GM12878 (cell line): ENCODE data around the gene FGFR4. TPM values are rescaled to one million over a fixed set of nuclear protein-coding genes. Genes with fewer than 3 reads are reported as not detected.

Experiments
- ATAC-seq: fragments of 200-7000 bp; cut with Tn5 transposase; 3 replicates; pipeline ENCODE4 v1.9.1; 2020; ENCODE audit warnings: mild to moderate bottlenecking, moderate library complexity
- BruUV-seq: library from RNA; stranded (reverse); fragments of 400-500 nt; replicated peaks from 2 replicates; lab custom pipeline; 2021; lab: Mats Ljungman, UMichigan
- CTCF ChIA-PET: fragments of 300-600 bp; sonication (Branson Sonifier 250); formaldehyde crosslinking; extraction: SDS; loops from one replicate; lab custom pipeline; 2021; ENCODE audit warnings: inconsistent platforms; lab: Yijun Ruan, JAX
- POLR2A ChIA-PET: fragments of 350-600 bp; formaldehyde crosslinking; extraction: SDS; loops from one replicate; lab custom pipeline; 2021; ENCODE audit warnings: inconsistent platforms; lab: Charles Lee
- RAD21 ChIA-PET: fragments of 300-600 bp; sonication (Branson Sonifier 250); formaldehyde crosslinking; loops from one replicate; lab custom pipeline; 2023; ENCODE audit warnings: antibody characterized with exemption; ENCODE audit not compliant: unreplicated experiment; lab: Charles Lee
- SMC1A ChIA-PET: fragments of 300-600 bp; sonication (Branson Sonifier 250); formaldehyde crosslinking; loops from one replicate; lab custom pipeline; 2023; ENCODE audit not compliant: unreplicated experiment, uncharacterized antibody; lab: Charles Lee
- DNase-seq: peaks from one replicate; pipeline ENCODE4 v3.0.0-alpha.2; 2011; ENCODE audit warnings: low read depth, low spot score
- FAIRE-seq: peaks from 3 replicates; lab custom pipeline; 2011; peaks lifted over from hg19 to GRCh38; lab: Jason Lieb, UNC
- H2AFZ ChIP-seq: 2 replicates; pipeline ENCODE4 v1.6.0; 2011; ENCODE audit warnings: low read depth, low read length, control low read depth; ENCODE audit not compliant: control insufficient read depth
- H3K27ac ChIP-seq: 2 replicates; pipeline ENCODE4 v1.5.1; 2011; ENCODE audit warnings: control low read depth; ENCODE audit not compliant: control insufficient read depth, insufficient read depth
- H3K27me3 ChIP-seq, 2 experiments: replicated peaks in 1 of 2; 2 replicates each; pipeline versions ENCODE4 v1.6.0 to v1.6.1; 2011; ENCODE audit warnings: low read length in 1 of 2; ENCODE audit not compliant: control insufficient read depth in 2 of 2, insufficient read depth in 2 of 2
- H3K36me3 ChIP-seq, 2 experiments: 2 replicates each; pipeline ENCODE4 v1.5.1; 2011; ENCODE audit warnings: low read length in 1 of 2; ENCODE audit not compliant: control insufficient read depth in 2 of 2, insufficient read depth in 2 of 2
- H3K4me1 ChIP-seq: 2 replicates; pipeline ENCODE4 v1.6.1; 2011; ENCODE audit warnings: mild to moderate bottlenecking, low read length, moderate library complexity, mixed read lengths; ENCODE audit not compliant: control insufficient read depth, insufficient read depth
- H3K4me2 ChIP-seq: 2 replicates; pipeline ENCODE4 v1.6.0; 2011; ENCODE audit warnings: control low read depth; ENCODE audit not compliant: control insufficient read depth, insufficient read depth
- H3K4me3 ChIP-seq: fragments of 200-600 bp; sonication (generic); 2 replicates; pipeline ENCODE4 v1.5.1; 2016
- H3K79me2 ChIP-seq: 2 replicates; pipeline ENCODE4 v1.6.0; 2011; ENCODE audit warnings: low read length; ENCODE audit not compliant: control insufficient read depth, insufficient read depth
- H3K9ac ChIP-seq: 2 replicates; pipeline ENCODE4 v1.8.0; 2011; ENCODE audit warnings: low read length, control low read depth, mixed read lengths; ENCODE audit not compliant: control insufficient read depth, insufficient read depth
- H3K9me3 ChIP-seq: replicated peaks from 3 replicates; pipeline ENCODE4 v1.5.1; 2011; ENCODE audit warnings: mild to moderate bottlenecking, low read length; ENCODE audit not compliant: control insufficient read depth, insufficient read depth
- H4K20me1 ChIP-seq: 2 replicates; pipeline ENCODE4 v1.6.0; 2011; ENCODE audit not compliant: control insufficient read depth, insufficient read depth
- ASH2L ChIP-seq: fragments of 300-600, 200-600 bp; sonication (generic); IDR thresholded peaks from 2 replicates; pipeline ENCODE4 v1.6.1; 2017; ENCODE audit warnings: low read depth, mild to moderate bottlenecking, borderline replicate concordance
- BACH1 ChIP-seq: fragments of 450-650 bp; IDR thresholded peaks from 2 replicates; pipeline ENCODE4 v1.6.1; 2017; ENCODE audit warnings: mild to moderate bottlenecking, borderline replicate concordance
- MTA2 ChIP-seq: fragments of 450-650 bp; IDR thresholded peaks from 2 replicates; pipeline ENCODE4 v1.6.1; 2016; ENCODE audit warnings: low read depth, mild to moderate bottlenecking, moderate library complexity
- NR2C1 ChIP-seq: fragments of 450-650 bp; IDR thresholded peaks from 2 replicates; pipeline ENCODE4 v1.6.1; 2017; ENCODE audit warnings: antibody characterized with exemption, mild to moderate bottlenecking, moderate library complexity
- NRF1 ChIP-seq: conservative IDR thresholded peaks from 2 replicates; pipeline ENCODE4 v1.6.1; 2011; ENCODE audit warnings: mild to moderate bottlenecking, low read depth, low read length, improper control_type of control experiment
- SMARCA5 ChIP-seq: fragments of 450-650 bp; IDR thresholded peaks from 2 replicates; pipeline ENCODE4 v1.6.1; 2017; ENCODE audit warnings: mild to moderate bottlenecking
- TCF3 ChIP-seq: IDR thresholded peaks from 2 replicates; pipeline ENCODE4 v1.6.1; 2012; ENCODE audit warnings: low read depth, mild to moderate bottlenecking, low read length, borderline replicate concordance; ENCODE audit not compliant: insufficient read depth
- TCF7 ChIP-seq: IDR thresholded peaks from 2 replicates; pipeline ENCODE4 v1.6.1; 2014; ENCODE audit warnings: antibody characterized with exemption, borderline replicate concordance
- WRNIP1 ChIP-seq: IDR thresholded peaks from 2 replicates; pipeline ENCODE4 v1.6.1; 2011; ENCODE audit warnings: low read depth, low read length, improper control_type of control experiment, borderline replicate concordance
- WGBS: methylation state at CpG from one replicate; pipeline ENCODE4 v1.1.6; 2016; ENCODE audit warnings: low lambda C conversion rate; ENCODE audit not compliant: insufficient replicate concordance, insufficient coverage; ENCODE audit errors: missing lambda C conversion rate; 5-methylcytosine and 5-hydroxymethylcytosine counted together
- in situ Hi-C: fragments of 300-500 bp; cut with MboI; formaldehyde crosslinking; loops from 9 replicates; pipeline ENCODE4 v1.14.3; 2018; ENCODE audit warnings: mixed read lengths
- intact Hi-C: fragments of 100-400 bp; cut with micrococcal nuclease; formaldehyde crosslinking; loops from one replicate; pipeline ENCODE4 v1.14.2; 2022; ENCODE audit not compliant: unreplicated experiment
- polyA plus RNA-seq, 11 experiments: library from polyadenylated mRNA; depleted of rRNA in 4 of 11; unstranded in 6 of 11; stranded (reverse) in 5 of 11; fragments of >200 nt; fragmentation: Nextera tagmentation in 4 of 11; fragmentation: Illumina TruSeq in 1 of 11; extraction: Ambion mirVana in 4 of 11; extraction: Trizol in 1 of 11; gene quantifications; 1 replicate in 1 of 11; 2 replicates in 10 of 11; pipeline versions ENCODE4 v1.2.1 to v1.2.3, GENCODE V29; 2011 to 2016; ENCODE audit warnings: inconsistent platforms in 2 of 11, missing spikeins in 2 of 11, low read depth in 1 of 11
- total RNA-seq, 4 experiments: library from RNA; depleted of rRNA in 3 of 4; stranded (reverse); fragments of >200 nt in 3 of 4; fragmentation: Illumina TruSeq in 1 of 4; extraction: Trizol in 1 of 4; gene quantifications; 2 replicates each; pipeline versions ENCODE4 v1.2.1 to v1.2.3, GENCODE V29; 2013 to 2021
- TF ChIP-seq, protein P1 (sequence below): fragments of 450-650 bp; IDR thresholded peaks from 2 replicates; pipeline ENCODE4 v1.6.1; 2017; ENCODE audit warnings: mild to moderate bottlenecking
- TF ChIP-seq, protein P2 (sequence below): IDR thresholded peaks from 2 replicates; pipeline ENCODE4 v1.6.1; 2011; ENCODE audit warnings: low read depth, low read length, improper control_type of control experiment, borderline replicate concordance
- TF ChIP-seq, protein P3 (sequence below): IDR thresholded peaks from 2 replicates; pipeline ENCODE4 v1.6.1; 2011; ENCODE audit warnings: low read depth, mild to moderate bottlenecking, low read length, moderate library complexity, borderline replicate concordance; ENCODE audit errors: extremely low read depth

FGFR4 gene
- total and polyA plus RNA-seq, 10 of the 15 experiments (the other 5 are each of a cell fraction or from before 2014, with no cell fraction given): 0.17 to 0.77 (median 0.28) TPM; not detected in 5

DNA sequence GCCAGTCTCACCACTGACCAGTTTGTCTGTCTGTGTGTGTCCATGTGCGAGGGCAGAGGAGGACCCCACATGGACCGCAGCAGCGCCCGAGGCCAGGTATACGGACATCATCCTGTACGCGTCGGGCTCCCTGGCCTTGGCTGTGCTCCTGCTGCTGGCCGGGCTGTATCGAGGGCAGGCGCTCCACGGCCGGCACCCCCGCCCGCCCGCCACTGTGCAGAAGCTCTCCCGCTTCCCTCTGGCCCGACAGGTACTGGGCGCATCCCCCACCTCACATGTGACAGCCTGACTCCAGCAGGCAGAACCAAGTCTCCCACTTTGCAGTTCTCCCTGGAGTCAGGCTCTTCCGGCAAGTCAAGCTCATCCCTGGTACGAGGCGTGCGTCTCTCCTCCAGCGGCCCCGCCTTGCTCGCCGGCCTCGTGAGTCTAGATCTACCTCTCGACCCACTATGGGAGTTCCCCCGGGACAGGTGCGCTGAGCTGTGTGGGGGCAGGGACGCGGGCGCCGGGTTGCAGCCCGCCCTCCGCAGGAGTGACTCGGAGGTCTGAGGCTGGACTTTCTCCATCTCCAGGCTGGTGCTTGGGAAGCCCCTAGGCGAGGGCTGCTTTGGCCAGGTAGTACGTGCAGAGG is 6.5 kb downstream of the FGFR4 start (continued):
- TF ChIP-seq MTA2: no peak

DNA sequence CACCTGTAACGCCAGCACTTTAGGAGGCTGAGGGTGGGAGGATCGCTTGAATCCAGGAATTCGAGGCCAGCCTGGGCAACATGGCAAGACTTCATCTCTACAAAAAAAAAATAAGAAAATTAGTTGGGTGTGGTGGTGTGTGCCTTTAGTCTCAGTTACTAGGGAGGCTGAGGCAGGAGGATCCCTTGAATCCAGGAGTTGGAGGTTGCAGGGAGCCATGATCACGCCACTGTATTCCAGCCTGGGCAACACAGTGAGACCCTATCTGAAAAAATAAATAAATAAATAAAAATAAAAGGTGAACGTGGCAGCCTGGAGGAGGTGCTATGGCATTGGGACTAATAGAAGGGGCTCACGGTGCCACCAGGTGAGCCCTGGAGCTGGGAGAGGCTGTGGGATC is 7.1 kb downstream of the FGFR4 start:
- WGBS: 60% methylated on average over 6 of the region's 6 CpGs
- SMC1A ChIA-PET: no interaction called here
- no peak for FAIRE-seq

More for the DNA sequence above, 7.1 kb downstream of the FGFR4 start:
- TF ChIP-seq WRNIP1 (no peak), TCF7 (no peak), BACH1 (no peak), ASH2L (no peak), NR2C1 (no peak), NRF1 (no peak), TCF3 (no peak), SMARCA5 (no peak)
- TF ChIP-seq, protein P1, sequence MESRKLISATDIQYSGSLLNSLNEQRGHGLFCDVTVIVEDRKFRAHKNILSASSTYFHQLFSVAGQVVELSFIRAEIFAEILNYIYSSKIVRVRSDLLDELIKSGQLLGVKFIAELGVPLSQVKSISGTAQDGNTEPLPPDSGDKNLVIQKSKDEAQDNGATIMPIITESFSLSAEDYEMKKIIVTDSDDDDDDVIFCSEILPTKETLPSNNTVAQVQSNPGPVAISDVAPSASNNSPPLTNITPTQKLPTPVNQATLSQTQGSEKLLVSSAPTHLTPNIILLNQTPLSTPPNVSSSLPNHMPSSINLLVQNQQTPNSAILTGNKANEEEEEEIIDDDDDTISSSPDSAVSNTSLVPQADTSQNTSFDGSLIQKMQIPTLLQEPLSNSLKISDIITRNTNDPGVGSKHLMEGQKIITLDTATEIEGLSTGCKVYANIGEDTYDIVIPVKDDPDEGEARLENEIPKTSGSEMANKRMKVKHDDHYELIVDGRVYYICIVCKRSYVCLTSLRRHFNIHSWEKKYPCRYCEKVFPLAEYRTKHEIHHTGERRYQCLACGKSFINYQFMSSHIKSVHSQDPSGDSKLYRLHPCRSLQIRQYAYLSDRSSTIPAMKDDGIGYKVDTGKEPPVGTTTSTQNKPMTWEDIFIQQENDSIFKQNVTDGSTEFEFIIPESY: no peak
- TF ChIP-seq, protein P2, sequence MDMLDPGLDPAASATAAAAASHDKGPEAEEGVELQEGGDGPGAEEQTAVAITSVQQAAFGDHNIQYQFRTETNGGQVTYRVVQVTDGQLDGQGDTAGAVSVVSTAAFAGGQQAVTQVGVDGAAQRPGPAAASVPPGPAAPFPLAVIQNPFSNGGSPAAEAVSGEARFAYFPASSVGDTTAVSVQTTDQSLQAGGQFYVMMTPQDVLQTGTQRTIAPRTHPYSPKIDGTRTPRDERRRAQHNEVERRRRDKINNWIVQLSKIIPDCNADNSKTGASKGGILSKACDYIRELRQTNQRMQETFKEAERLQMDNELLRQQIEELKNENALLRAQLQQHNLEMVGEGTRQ: no peak
- TF ChIP-seq, protein P3, sequence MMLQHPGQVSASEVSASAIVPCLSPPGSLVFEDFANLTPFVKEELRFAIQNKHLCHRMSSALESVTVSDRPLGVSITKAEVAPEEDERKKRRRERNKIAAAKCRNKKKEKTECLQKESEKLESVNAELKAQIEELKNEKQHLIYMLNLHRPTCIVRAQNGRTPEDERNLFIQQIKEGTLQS: no peak
- Histone ChIP-seq H3K79me2 (no peaks in the 10 kb centered on the region), H3K9me3 (no peaks in the 10 kb centered on the region), H4K20me1 (no peaks in the 10 kb centered on the region), H3K4me2 (no peak overlapping the region), H3K27me3 (no peaks in the 10 kb centered on the region; a peak in 1 of 4 replicates), H3K9ac (no peak overlapping the region), H3K27ac (no peak overlapping the region), H3K4me1 (no peaks in the 10 kb centered on the region), H2AFZ (no peak overlapping the region), H3K4me3 (no peak overlapping the region), H3K36me3 (no peaks in the 10 kb centered on the region)
- RAD21 ChIA-PET: no interaction called here
- DNase-seq: no peak
- CTCF ChIA-PET: no interaction called here
- POLR2A ChIA-PET: no interaction called here
- no TSS peak for BruUV-seq
- intact Hi-C loops: no loop called here
- in situ Hi-C loops: no loop called here
- no peak for ATAC-seq
